NCI-H2227 (cell line): Measurements from ENCODE around the gene RNF180.
"Not testable (repeated sequence)": the region's sequence is repeated elsewhere in the genome, so short reads cannot be mapped to it uniquely, and the experiment has no call there.

Experiments
- DNase-seq: peaks from one replicate; lab custom pipeline; 2025; ENCODE audit not compliant: unreplicated experiment; lab: John Stamatoyannopoulos, UW

The RNF180 gene

GRCh38 chr5:64364426-64364825 lies 198.8 kb downstream of the RNF180 start:
- no peak for DNase-seq

GRCh38 chr5:64384765-64385164 lies 219.1 kb downstream of the RNF180 start:
- peak; percentile 36 for DNase-seq

- no peak for DNase-seq
Measured at GRCh38 chr5:64397552-64397951, 231.9 kb downstream of the RNF180 start.

GRCh38 chr5:64398735-64399134 lies 233.1 kb downstream of the RNF180 start:
- DNase-seq: not testable (repeated sequence)

GRCh38 chr5:64407103-64407825 lies 241.6 kb downstream of the RNF180 start:
- not testable (repeated sequence) for DNase-seq

- no peak for DNase-seq
Measured at GRCh38 chr5:64417390-64417789, 251.7 kb downstream of the RNF180 start.

- no peak for DNase-seq
Measured at GRCh38 chr5:64418013-64418412, 252.4 kb downstream of the RNF180 start.
